NAMALWA (cell line): ENCODE measurements around the gene CFAP57.

Experiments
- DNase-seq: peaks from one replicate; pipeline ENCODE4 v3.0.0-alpha.2; 2015; ENCODE audit warnings: low spot score

Gene CFAP57

GRCh38 chr1:43277116-43277876 lies 105.2 kb downstream of the CFAP57 start:
- no peak for DNase-seq

GRCh38 chr1:43279161-43279560 lies 107.0 kb downstream of the CFAP57 start:
- DNase-seq: no peak

GRCh38 chr1:43279666-43280065 lies 107.5 kb downstream of the CFAP57 start:
- DNase-seq: no peak

- DNase-seq: no peak
Measured at GRCh38 chr1:43280692-43281091, 108.6 kb downstream of the CFAP57 start.

- no peak for DNase-seq
Measured at GRCh38 chr1:43282220-43283195, 110.4 kb downstream of the CFAP57 start.

GRCh38 chr1:43284065-43284464 lies 111.9 kb downstream of the CFAP57 start:
- DNase-seq: no peak

GRCh38 chr1:43284546-43285110 lies 112.5 kb downstream of the CFAP57 start:
- DNase-seq: no peak

- no peak for DNase-seq
Measured at GRCh38 chr1:43285269-43285990, 113.3 kb downstream of the CFAP57 start, which contains the start of gene C1orf210. TSS of gene C1orf210 (minus strand) at chr1:43285581. CDS start at chr1:43283270, 2,311 bp downstream.

GRCh38 chr1:43286115-43286514 lies 114.0 kb downstream of the CFAP57 start:
- DNase-seq: no peak

GRCh38 chr1:43286533-43286932 lies 114.4 kb downstream of the CFAP57 start:
- no peak for DNase-seq

GRCh38 chr1:43288058-43288784 lies 116.1 kb downstream of the CFAP57 start:
- DNase-seq: no peak

- DNase-seq: no peak
Measured at GRCh38 chr1:43288785-43289706, 116.9 kb downstream of the CFAP57 start.

GRCh38 chr1:43292216-43292615 lies 120.1 kb downstream of the CFAP57 start:
- no peak for DNase-seq

GRCh38 chr1:43292679-43293078 lies 120.5 kb downstream of the CFAP57 start:
- DNase-seq: no peak

GRCh38 chr1:43293176-43293575 lies 121.0 kb downstream of the CFAP57 start:
- DNase-seq: no peak

GRCh38 chr1:43293896-43294760 lies 122.0 kb downstream of the CFAP57 start:
- no peak for DNase-seq

- DNase-seq: no peak
Measured at GRCh38 chr1:43294761-43295160, 122.6 kb downstream of the CFAP57 start.

GRCh38 chr1:43296207-43296606 lies 124.1 kb downstream of the CFAP57 start:
- DNase-seq: no peak

- DNase-seq: no peak
Measured at GRCh38 chr1:43298055-43298454, 125.9 kb downstream of the CFAP57 start.
